ENCODE results near the gene AKR7A3. TPM values are rescaled to one million over a fixed set of nuclear protein-coding genes. Genes with fewer than 3 reads are reported as not detected.

Gene AKR7A3
- total RNA-seq, 6 experiments from 2014 or later = 58.1 to 169 (median 130) TPM

GRCh38 chr1:19315378-19316198, 27.0 kb upstream of the AKR7A3 start:
- DNase-seq = peak in 2 of 3 donors; percentile 42 to 51
- TF ChIP-seq, protein P1, sequence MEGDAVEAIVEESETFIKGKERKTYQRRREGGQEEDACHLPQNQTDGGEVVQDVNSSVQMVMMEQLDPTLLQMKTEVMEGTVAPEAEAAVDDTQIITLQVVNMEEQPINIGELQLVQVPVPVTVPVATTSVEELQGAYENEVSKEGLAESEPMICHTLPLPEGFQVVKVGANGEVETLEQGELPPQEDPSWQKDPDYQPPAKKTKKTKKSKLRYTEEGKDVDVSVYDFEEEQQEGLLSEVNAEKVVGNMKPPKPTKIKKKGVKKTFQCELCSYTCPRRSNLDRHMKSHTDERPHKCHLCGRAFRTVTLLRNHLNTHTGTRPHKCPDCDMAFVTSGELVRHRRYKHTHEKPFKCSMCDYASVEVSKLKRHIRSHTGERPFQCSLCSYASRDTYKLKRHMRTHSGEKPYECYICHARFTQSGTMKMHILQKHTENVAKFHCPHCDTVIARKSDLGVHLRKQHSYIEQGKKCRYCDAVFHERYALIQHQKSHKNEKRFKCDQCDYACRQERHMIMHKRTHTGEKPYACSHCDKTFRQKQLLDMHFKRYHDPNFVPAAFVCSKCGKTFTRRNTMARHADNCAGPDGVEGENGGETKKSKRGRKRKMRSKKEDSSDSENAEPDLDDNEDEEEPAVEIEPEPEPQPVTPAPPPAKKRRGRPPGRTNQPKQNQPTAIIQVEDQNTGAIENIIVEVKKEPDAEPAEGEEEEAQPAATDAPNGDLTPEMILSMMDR (IDR thresholded peaks at IDR 0.05) = no peak
- no peak for TF ChIP-seq POLR2A (IDR thresholded peaks at IDR 0.05)
- WGBS (ENCODE audit: insufficient coverage, low coverage, low lambda C conversion rate, missing lambda C conversion rate) = 76% methylated on average over 5 of the region's 17 CpGs
- no peaks in the 10 kb centered on the region for H3K27me3 ChIP-seq
- no peak for ATAC-seq
- no peak overlapping the region for H3K4me3 ChIP-seq
- peaks cover 0 to 4% (median 0%) of the 10 kb centered on the region in 4 donors for H3K36me3 ChIP-seq
- H3K9me3 ChIP-seq = no peaks in the 10 kb centered on the region
- intact Hi-C loops (cut with DNase I) = no loop called here
- no peak overlapping the region for H3K27ac ChIP-seq
- H3K4me1 ChIP-seq = peaks cover 0 to 18% (median 7%) of the 10 kb centered on the region in 4 donors

DNA sequence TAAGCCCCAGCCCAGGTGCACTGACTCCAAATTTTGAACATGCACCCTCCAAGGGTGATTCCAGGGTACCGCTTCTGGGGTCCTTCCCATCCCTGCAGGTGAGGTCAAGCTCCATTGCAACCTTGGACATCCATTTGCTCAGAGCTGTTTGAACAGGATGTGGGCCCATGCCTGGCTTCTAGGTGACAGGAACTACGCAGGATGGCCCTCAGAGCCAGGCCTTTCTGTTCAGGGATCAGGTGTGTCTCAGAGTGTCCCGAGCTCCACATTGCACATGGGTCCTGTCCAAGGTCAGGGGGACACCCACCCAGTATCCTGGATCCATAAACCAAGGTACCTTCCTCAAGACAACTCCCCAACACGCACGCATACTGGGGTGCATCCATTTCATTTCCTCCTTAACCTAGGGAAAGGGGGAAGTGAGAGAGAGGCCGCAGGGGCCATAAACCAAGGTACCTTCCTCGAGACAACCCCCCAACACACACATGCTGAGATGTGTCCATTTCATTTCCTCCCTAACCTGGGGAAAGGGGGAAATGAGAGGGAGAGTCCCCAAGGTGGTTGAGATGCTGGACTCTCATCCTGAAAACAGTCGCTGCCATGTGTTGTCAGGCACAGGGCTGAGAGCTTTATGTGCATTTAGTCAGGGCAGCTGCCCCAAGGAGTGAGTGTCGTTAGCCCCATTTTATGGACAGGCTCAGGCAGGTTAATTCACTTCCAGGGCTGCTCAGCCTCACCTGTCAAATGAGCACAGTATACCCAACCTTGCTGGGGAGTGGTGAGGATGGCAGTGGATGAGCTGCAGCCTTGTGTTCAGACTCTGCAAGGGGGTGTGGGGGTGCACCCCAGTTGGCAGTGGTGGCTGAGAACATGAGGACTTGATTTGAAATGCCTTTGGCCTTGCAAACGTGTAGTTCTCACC, 25.7 kb upstream of the AKR7A3 start:
- Histone ChIP-seq H3K4me3 (no peak overlapping the region), H3K9me3 (no peaks in the 10 kb centered on the region), H3K4me1 (peaks cover 0 to 18% (median 7%) of the 10 kb centered on the region in 4 donors), H3K27ac (no peak overlapping the region), H3K27me3 (no peaks in the 10 kb centered on the region), H3K36me3 (peaks cover 0 to 4% (median 0%) of the 10 kb centered on the region in 4 donors)
- ATAC-seq (no peak), DNase-seq (peak in 1 of 3 donors; percentile 39)
- 71% methylated on average over 6 of the region's 10 CpGs for WGBS (ENCODE audit: insufficient coverage, low coverage, low lambda C conversion rate, missing lambda C conversion rate)
- intact Hi-C loops (cut with DNase I) = no loop called here
- TF ChIP-seq, protein P1 (IDR thresholded peaks at IDR 0.05) = no peak
- TF ChIP-seq POLR2A (IDR thresholded peaks at IDR 0.05) = no peak

DNA sequence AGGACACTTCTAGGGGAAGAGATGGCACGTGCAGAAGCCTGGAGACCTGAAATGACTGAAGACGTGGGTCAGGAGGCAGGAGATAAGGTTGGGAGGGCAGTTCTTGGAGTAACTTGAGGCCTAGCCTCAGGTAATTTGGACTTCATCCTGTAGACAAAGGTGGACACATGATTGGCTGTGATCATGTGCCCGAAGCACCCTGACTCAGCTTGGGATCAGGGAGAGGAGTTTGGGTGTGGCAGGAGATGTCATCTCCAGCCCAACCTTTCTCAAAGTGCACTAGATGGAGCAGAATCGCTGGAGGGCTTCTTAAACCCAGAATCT, 25.0 kb upstream of the AKR7A3 start:
- ATAC-seq (no peak), DNase-seq (no peak)
- Histone ChIP-seq H3K4me3 (no peak overlapping the region), H3K4me1 (peaks cover 0 to 18% (median 7%) of the 10 kb centered on the region in 4 donors), H3K27me3 (no peaks in the 10 kb centered on the region), H3K36me3 (no peaks in the 10 kb centered on the region), H3K27ac (no peak overlapping the region), H3K9me3 (no peaks in the 10 kb centered on the region)
- WGBS (ENCODE audit: insufficient coverage, low coverage, low lambda C conversion rate, missing lambda C conversion rate) = 76% methylated on average over 2 of the region's 4 CpGs
- intact Hi-C loops (cut with DNase I) = no loop called here
- TF ChIP-seq, protein P1 (IDR thresholded peaks at IDR 0.05) = no peak
- TF ChIP-seq POLR2A (IDR thresholded peaks at IDR 0.05) = no peak

DNA sequence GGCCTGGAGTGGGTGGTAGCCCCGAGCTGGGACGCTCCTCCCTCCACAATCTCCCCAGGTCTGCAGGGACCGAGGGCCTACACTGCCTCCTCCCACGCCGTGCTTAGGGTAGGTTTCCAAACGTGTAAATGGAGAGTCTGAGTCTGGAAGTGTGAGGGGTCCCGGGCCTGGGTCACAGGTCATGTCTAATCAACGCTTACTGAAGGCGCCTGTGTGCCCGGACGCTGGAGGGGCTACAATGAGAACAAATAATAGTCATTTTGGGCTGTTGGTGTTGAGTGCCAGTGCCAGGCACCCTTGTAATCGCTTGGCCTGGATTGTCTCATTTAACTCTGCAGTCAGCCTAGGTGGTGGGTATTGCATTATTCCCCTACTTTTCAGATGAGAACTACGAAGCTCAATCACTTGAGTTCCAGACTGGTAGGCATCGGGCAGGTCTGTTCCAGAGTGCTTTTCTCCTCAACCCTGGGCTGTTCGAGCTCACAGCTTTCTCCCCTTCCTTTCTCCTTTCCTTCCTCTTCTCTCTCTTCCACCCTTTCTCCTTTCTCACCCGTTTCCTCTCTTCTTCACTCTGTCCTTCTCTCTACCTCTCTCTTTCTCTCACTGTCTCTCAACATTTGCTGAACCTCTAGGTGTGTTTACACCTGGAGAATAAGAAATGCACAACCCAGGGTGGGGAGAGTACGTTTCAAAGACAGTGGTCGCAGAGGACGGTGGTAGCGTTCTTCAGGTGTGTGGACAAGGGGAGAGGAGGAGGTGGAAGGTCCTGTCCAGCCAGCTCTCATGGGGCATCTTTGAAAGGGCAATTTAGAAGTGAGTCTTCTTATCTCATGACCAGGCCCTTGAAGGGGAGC, 24.4 kb upstream of the AKR7A3 start:
- TF ChIP-seq, protein P1 (IDR thresholded peaks at IDR 0.05) = no peak
- TF ChIP-seq POLR2A (IDR thresholded peaks at IDR 0.05) = no peak
- Histone ChIP-seq H3K27me3 (no peaks in the 10 kb centered on the region), H3K4me3 (peak overlapping the region; percentile 70 to 94 (median 87)), H3K36me3 (peaks cover 0 to 3% (median 0%) of the 10 kb centered on the region in 4 donors), H3K4me1 (peaks cover 0 to 18% (median 7%) of the 10 kb centered on the region in 4 donors), H3K9me3 (no peaks in the 10 kb centered on the region), H3K27ac (peak overlapping the region; percentile 75 to 92 (median 79))
- DNase-seq (peak in 1 of 3 donors; percentile 17), ATAC-seq (peak in 1 of 4 donors; percentile 47)
- intact Hi-C loops (cut with DNase I) = no loop called here
- WGBS (ENCODE audit: insufficient coverage, low coverage, low lambda C conversion rate, missing lambda C conversion rate) = 43% methylated on average over 7 of the region's 20 CpGs

All from right lobe of liver (tissue), 6 donors.